T-helper 2 cell treated with Interferon-gamma antibody and Interleukin-4, amounts not matched to agents 5 μg/mL and 100 μg/mL, for 36 hours (primary cell): ENCODE data around the gene LENG9.
"Not testable (repeated sequence)": the region's sequence is repeated elsewhere in the genome, so short reads cannot be mapped to it uniquely, and the experiment has no call there.

Experiments
- DNase-seq: peaks from one replicate; pipeline ENCODE4 v3.0.0; 2021; ENCODE audit warnings: low spot score
- H3K27ac Mint-ChIP-seq: one replicate; pipeline ENCODE4 v1.8.0; 2021; ENCODE audit warnings: mild to moderate bottlenecking, mixed read lengths
- H3K27me3 Mint-ChIP-seq: one replicate; pipeline ENCODE4 v1.8.0; 2021; ENCODE audit warnings: low read depth, mixed read lengths
- H3K36me3 Mint-ChIP-seq: one replicate; pipeline ENCODE4 v1.8.0; 2021; ENCODE audit warnings: low read depth, mixed read lengths
- H3K4me1 Mint-ChIP-seq: one replicate; pipeline ENCODE4 v1.8.0; 2021; ENCODE audit warnings: low read depth, mixed read lengths
- H3K4me3 Mint-ChIP-seq: one replicate; pipeline ENCODE4 v1.8.0; 2022; ENCODE audit warnings: mild to moderate bottlenecking, moderate library complexity, mixed read lengths
- H3K9me3 Mint-ChIP-seq: one replicate; pipeline ENCODE4 v1.8.0; 2021; ENCODE audit warnings: mixed read lengths

LENG9 gene

DNA sequence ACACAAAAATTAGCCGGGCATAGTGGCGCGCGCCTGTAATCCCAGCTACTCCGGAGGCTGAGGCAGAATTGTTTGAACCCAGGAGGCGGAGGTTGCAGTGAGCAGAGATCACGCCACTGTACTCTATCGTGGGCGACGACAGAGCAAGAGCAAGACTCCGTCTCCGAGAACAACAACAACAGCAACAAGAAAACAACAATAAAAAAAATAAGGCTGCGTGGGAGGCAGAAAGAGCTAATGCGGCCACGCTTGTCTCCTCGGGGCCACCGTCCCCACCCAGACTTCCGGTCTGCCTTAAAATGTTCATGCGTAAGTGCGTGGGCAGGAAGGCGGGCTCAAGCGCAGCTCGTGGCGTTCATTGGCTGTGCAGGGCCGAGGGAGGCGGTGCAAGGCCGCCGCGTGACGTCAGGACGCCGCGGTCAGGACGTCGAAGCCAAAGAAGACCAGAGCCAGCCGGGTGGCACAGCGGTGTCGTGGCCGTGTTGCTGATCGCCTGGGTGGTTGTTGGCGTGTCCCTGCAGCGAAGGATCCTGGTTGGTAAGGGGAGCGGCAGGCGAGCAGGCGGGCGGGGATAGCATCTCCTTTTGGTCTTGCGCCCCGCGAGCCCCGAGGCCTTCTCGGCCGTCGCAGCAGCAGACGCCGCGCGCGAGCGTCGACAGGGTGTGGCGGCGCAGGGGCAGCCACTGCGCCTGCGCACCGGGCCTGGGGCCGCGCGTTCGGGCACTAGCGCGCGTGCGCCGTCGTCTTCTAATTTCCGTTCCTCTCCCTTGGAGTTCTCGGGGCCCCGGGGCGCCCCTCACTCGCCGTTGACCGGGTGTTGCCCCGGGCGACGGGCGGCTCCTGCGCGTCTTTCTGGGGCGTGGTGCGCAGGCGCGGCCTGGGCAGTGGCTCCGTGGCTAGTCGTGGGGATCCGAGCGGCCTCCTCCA is 14.5 kb downstream of the LENG9 start, which contains the start of gene LENG8:
Gene LENG8, plus strand, starts transcription at position 426 of the 927 bp plus-strand sequence. CDS start 2,146 bp downstream, outside the sequence.
- DNase-seq: peak; percentile 98
- Mint-ChIP-seq H3K4me3 (peak within 1 kb of the TSS; percentile 100), H3K27ac (peak within 1 kb of the TSS; percentile 100), H3K27me3 (peaks cover 2% of the 10 kb centered on the region), H3K9me3 (no peaks in the 10 kb centered on the region), H3K36me3 (peaks cover 61% of the 10 kb centered on the region), H3K4me1 (peaks cover 19% of the 10 kb centered on the region)

DNA sequence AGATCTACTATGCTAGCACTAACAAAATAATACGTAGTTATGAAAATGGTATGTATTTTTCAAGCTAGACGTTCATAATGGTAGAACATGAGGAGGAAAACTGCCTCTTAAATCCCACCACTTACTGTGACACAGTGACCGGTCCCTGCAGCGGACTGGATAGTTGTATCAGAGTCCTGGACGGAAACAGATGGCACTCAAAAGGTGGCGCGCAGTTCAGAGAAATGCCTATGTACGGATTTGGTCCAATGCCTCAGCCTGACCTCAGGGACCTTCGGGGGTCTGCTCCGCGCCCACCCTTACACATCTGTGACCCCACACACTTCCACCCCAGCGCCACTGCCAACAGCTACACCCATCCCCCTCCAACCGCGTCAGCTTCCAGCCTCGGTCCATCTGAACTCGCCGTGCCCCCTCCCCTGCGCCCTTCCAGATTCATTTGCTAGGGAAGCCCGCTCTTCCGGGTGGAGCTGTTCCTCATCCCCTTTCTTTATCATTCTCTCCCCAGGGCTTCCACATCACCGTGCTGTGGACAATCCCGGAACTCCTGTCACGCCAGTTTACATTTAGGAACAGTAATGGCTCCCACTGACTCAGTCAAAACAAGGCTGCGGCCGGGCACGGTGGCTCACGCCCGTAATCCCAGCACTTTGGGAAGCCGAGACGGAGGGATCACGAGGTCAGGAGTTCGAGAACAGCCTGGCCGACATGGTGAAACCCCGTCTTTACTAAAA is 15.4 kb downstream of the LENG9 start:
- H3K4me1 Mint-ChIP-seq: peaks cover 19% of the 10 kb centered on the region
- DNase-seq: peak; percentile 37
- peaks cover 55% of the 10 kb centered on the region for H3K36me3 Mint-ChIP-seq
- H3K4me3 Mint-ChIP-seq: peak overlapping the region; percentile 100
- peaks cover 2% of the 10 kb centered on the region for H3K27me3 Mint-ChIP-seq
- no peaks in the 10 kb centered on the region for H3K9me3 Mint-ChIP-seq
- H3K27ac Mint-ChIP-seq: peak overlapping the region; percentile 100

DNA sequence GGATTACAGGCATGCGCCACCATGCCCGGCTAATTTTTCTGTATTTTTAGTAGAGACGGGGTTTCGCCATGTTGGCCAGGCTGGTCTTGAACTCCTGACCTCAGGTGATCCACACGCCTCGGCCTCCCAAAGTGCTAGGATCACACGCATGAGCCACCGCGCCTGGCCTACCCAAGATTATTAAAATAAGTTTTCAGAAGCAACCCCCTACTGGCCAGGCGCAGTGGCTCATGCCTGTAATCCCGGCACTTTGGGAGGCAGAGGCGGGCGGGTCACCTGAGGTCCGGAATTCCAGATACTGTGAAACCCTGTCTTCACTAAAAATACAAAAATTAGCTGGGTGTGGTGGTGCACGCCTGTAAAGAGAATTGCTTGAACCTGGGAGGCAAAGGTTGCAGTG is 17.2 kb downstream of the LENG9 start:
- DNase-seq, H3K27me3 Mint-ChIP-seq, H3K9me3 Mint-ChIP-seq, H3K27ac Mint-ChIP-seq, H3K4me3 Mint-ChIP-seq: not testable (repeated sequence)
- Mint-ChIP-seq H3K36me3 (peaks cover 43% of the 10 kb centered on the region), H3K4me1 (peaks cover 21% of the 10 kb centered on the region)

DNA sequence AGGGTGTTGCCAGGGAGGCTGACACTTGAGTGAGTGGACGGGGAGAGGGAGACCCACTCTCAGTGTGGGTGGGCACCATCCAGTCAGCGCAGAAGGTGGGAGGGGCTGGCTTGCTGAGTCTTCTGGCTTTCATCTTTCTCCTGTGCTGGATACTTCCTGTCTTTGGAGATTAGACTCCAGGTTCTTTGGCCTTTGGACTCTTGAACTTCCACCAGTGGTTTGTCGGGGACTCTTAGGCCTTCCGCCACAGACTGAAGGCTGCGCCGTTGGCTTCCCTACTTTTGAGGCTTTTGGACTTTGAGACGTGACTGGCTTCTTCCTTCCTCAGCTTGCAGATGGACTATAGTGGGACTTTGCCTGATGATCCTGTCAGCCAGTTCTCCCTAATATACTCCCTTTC is 18.8 kb downstream of the LENG9 start:
- H3K4me1 Mint-ChIP-seq: peaks cover 10% of the 10 kb centered on the region
- H3K9me3 Mint-ChIP-seq: no peaks in the 10 kb centered on the region
- H3K36me3 Mint-ChIP-seq: peaks cover 34% of the 10 kb centered on the region
- DNase-seq: no peak
- H3K27me3 Mint-ChIP-seq: peaks cover 2% of the 10 kb centered on the region
- no peak overlapping the region for H3K27ac Mint-ChIP-seq
- H3K4me3 Mint-ChIP-seq: no peak overlapping the region

DNA sequence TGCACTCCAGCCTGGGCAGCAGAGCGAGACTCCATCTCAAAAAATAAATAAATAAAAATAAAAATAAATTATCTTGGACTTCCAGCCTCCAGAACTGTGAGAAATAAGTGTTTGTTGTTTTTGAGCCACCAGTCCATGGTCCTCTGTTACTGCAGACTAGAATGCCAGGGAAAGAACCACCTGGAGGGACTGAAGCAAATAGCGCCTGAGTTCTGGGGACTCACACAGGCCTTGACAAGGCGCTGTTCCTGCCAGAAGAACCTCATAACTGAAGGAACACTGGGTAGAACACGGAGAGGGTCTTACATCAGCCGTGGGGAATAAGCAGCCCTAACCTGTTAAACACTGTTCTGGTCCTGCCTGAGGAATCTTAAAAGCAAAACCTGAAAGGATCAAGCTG is 22.9 kb downstream of the LENG9 start:
- Mint-ChIP-seq H3K9me3 (no peaks in the 10 kb centered on the region), H3K4me3 (no peak overlapping the region), H3K36me3 (peaks cover 19% of the 10 kb centered on the region), H3K4me1 (peaks cover 2% of the 10 kb centered on the region), H3K27ac (no peak overlapping the region), H3K27me3 (no peaks in the 10 kb centered on the region)
- no peak for DNase-seq

DNA sequence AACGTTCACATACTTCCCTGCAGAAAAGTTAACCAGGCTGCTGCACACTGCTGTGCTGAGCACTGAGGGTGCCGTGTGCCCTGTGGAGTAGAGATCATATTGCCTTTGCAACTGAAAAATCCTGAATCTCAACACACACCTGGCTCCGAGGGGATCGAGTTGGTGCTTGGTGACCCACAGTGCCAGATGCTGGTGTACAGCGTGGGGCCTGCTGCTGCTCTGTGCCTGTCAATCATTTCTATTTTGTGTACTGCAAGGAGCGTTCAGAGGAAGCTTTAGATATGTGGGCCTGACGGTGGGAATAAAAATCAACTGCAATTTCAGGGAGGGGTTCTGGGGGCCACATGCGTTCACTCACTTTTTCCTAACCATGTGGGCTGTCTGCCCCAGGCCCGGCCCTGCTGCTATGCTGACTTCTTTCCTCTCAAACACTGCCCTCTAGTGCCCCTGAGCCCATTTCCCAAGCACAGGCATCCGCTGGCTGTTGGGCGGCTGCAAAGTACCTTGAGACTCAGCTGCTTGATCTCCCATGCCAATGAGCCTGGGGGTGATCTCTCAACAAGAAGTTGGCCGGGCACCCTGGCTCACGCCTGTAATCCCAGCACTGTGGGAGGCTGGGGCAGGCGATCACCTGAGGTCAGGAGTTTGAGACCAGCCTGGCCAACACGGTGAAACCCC is 24.3 kb downstream of the LENG9 start:
- Mint-ChIP-seq H3K36me3 (peaks cover 13% of the 10 kb centered on the region), H3K4me1 (peaks cover 7% of the 10 kb centered on the region), H3K27me3 (no peaks in the 10 kb centered on the region), H3K4me3 (no peak overlapping the region), H3K9me3 (no peaks in the 10 kb centered on the region), H3K27ac (no peak overlapping the region)
- DNase-seq: no peak

DNA sequence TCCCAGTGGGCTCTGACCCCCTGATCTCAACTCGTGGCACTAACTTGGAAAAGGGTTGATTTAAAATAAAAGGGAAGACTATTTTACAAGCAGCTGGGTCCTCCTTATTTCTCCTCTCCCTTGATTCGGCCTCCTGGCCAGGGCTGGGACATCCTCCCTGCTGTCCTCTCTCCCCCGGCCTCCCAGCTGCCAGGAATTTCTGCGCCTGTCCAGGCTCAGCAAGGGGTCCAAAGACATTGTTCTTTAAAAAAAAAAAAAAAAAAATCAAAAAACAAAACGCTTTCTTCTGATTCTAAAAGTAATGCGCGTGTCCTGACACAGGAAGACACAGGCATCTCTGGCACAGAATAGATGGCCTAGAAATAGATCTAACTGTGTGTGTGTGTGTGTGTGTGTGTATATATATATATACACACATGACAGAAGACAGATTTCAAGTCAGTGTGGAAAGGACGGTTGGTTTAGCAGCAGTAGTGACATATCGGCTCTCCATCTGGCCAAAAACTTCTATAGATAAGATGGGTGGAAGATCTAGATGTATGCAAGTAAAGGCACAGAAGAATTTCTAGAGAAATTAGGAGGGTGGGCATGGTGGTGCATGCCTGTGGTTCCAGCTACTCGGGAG is 26.8 kb downstream of the LENG9 start:
- Mint-ChIP-seq H3K27me3 (no peaks in the 10 kb centered on the region), H3K27ac (no peak overlapping the region), H3K36me3 (peaks cover 5% of the 10 kb centered on the region), H3K4me1 (peaks cover 5% of the 10 kb centered on the region), H3K4me3 (no peak overlapping the region), H3K9me3 (no peaks in the 10 kb centered on the region)
- no peak for DNase-seq

DNA sequence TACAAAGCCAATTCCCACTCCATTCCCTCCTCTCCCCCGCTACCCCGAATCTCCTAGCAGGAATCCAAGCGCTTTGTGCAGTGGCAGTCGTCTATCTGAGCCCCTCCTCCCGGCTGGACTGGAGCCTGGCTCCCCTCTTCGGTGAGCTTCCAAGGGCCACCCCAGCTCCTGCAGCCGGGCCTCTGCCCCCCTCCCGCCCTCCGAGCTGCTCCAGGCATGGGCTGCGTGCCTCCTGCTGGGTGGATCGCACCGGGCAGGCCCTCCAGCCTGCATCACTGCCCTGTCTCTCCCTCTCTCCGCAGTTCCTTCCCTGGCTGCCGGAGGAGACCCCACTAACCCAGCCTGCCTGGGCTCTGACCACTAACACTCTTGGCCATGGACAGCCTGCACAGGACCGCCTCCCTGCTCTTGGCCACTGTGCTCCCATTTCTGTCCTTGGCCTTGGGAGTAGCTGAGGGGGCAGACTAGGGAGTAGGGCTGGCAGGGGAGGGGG is 27.5 kb downstream of the LENG9 start:
- Mint-ChIP-seq H3K27me3 (peaks cover 2% of the 10 kb centered on the region), H3K4me1 (peaks cover 6% of the 10 kb centered on the region), H3K9me3 (no peaks in the 10 kb centered on the region), H3K36me3 (peaks cover 3% of the 10 kb centered on the region), H3K4me3 (no peak overlapping the region), H3K27ac (no peak overlapping the region)
- DNase-seq: no peak

DNA sequence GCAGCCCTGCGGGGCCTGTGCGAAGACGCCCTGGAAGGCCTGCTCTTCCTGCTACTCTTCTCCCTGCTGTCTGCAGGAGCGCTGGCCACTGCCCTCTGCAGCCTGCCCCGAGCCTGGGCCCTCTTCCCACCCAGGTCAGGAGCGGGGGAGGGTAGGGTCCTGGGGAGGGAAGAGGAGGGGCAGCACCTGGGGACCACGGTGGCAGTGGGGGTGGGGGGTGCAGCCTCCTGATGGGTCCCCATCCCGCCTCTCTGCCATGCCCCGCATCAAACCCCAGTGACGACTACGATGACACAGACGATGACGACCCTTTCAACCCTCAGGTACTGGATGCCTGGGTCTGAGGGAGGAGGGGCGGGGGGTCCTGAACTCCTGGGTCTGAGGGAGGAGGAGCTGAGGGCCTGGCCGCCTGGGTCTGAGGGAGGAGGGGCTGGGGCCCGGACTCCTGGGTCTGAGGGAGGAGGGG is 28.0 kb downstream of the LENG9 start:
- peaks cover 2% of the 10 kb centered on the region for H3K27me3 Mint-ChIP-seq
- no peak overlapping the region for H3K4me3 Mint-ChIP-seq
- H3K36me3 Mint-ChIP-seq: peaks cover 1% of the 10 kb centered on the region
- no peak overlapping the region for H3K27ac Mint-ChIP-seq
- H3K4me1 Mint-ChIP-seq: peaks cover 6% of the 10 kb centered on the region
- DNase-seq: no peak
- no peaks in the 10 kb centered on the region for H3K9me3 Mint-ChIP-seq

DNA sequence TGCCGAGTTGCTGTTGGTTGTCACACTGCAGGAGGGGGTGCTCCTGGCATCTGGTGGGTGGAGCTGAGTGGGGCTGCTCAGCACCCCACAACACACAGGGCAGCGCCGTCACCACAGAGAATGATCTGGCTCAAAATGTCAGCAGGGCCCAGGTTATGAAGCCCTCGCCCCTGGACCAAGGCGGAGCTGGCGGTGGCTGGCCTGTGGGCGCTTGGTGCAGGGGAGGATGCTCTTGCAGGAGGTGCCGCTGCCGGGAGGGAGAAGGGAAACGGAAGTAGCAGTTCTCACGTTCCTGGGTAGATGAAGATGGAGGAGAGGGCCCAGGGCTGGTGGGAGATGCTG is 28.7 kb downstream of the LENG9 start:
- DNase-seq: no peak
- H3K4me1 Mint-ChIP-seq: peaks cover 6% of the 10 kb centered on the region
- peak overlapping the region; percentile 38 for H3K27ac Mint-ChIP-seq
- H3K4me3 Mint-ChIP-seq: peak overlapping the region; percentile 5
- peaks cover 2% of the 10 kb centered on the region for H3K27me3 Mint-ChIP-seq
- peaks cover 1% of the 10 kb centered on the region for H3K36me3 Mint-ChIP-seq
- H3K9me3 Mint-ChIP-seq: no peaks in the 10 kb centered on the region

DNA sequence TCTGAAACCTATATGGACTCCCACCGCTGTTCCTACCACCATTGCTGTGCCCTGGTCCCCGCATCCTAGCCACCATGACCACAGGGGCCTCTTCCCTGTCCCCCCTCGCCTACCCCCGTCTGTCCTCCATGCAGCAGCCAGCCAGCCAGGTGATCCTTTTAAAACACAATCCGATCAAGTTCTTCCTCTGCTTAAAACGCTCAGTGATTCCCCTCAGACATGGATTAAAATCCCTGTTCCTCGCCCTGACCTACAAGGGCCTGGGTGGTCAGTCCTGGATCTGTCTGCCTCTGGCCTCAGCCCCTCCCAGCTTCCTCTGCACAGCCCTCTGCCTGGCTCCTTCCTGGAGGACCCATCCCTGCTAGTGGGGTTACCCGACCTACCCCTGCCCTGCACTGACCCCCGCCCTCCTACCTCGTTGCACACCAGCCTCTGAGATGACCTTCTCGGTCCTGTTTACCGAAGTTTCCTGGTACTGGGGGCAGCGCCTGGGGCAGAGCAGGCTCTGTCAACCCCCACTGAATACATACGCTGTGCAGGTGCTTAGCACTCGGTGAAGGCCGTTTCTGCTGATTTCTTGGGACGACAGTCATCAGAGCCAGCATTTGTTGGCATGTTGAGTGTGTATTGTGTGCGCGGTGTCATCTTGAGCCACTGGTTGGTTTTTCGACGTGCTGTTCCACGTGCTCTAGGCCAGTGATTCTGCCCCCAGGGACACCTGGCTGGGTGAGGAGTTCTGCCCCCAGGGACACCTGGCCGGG is 29.3 kb downstream of the LENG9 start:
- no peak for DNase-seq
- Mint-ChIP-seq H3K4me3 (no peak overlapping the region), H3K4me1 (peaks cover 6% of the 10 kb centered on the region), H3K9me3 (no peaks in the 10 kb centered on the region), H3K27me3 (peaks cover 4% of the 10 kb centered on the region), H3K27ac (no peak overlapping the region), H3K36me3 (peaks cover 1% of the 10 kb centered on the region)

DNA sequence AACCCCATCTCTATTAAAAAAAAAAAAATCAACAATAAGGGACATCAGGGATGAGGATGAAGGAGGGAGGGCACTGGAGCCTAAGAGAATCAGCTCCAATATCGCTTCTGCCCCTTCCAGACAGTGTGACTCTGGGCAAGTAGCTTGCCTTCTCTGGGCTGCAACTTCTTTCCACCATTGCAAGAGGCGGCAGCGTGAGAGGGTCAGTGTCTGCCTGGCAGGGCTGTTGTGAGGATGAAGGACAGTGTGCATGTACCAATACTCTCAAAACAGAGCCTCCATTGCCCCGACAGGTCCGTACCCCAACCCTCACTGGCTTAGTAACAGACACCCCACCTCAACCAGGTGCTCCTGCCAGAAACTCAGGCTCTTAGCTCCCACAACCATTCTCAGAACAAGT is 29.9 kb downstream of the LENG9 start:
- Mint-ChIP-seq H3K27ac (no peak overlapping the region), H3K36me3 (peaks cover 1% of the 10 kb centered on the region), H3K27me3 (peaks cover 5% of the 10 kb centered on the region), H3K4me3 (no peak overlapping the region), H3K4me1 (peaks cover 6% of the 10 kb centered on the region), H3K9me3 (no peaks in the 10 kb centered on the region)
- DNase-seq: no peak
